GM12878 (cell line): ENCODE results near the gene CSNK1G1. TPM values are rescaled to one million over a fixed set of nuclear protein-coding genes. Genes with fewer than 3 reads are reported as not detected.

Experiments used
- EP300 ChIP-seq, 2 experiments: fragments of 150-350 bp in 1 of 2; IDR thresholded peaks; 2 replicates each; pipeline ENCODE4 v1.6.1; 2011 to 2012; ENCODE audit warnings: low read depth in 2 of 2, low read length in 2 of 2, borderline replicate concordance in 1 of 2, improper control_type of control experiment in 1 of 2, inconsistent platforms in 1 of 2; ENCODE audit not compliant: control insufficient read depth in 1 of 2
- MYC ChIP-seq: IDR thresholded peaks from 2 replicates; pipeline ENCODE4 v1.6.1; 2011; ENCODE audit warnings: mild to moderate bottlenecking, low read length, moderate library complexity, inconsistent platforms; ENCODE audit not compliant: insufficient read depth, insufficient replicate concordance, insufficient read length, severe bottlenecking
- polyA plus RNA-seq, 11 experiments: library from polyadenylated mRNA; depleted of rRNA in 4 of 11; unstranded in 6 of 11; stranded (reverse) in 5 of 11; fragments of >200 nt; fragmentation: Nextera tagmentation in 4 of 11; fragmentation: Illumina TruSeq in 1 of 11; extraction: Ambion mirVana in 4 of 11; extraction: Trizol in 1 of 11; gene quantifications; 1 replicate in 1 of 11; 2 replicates in 10 of 11; pipeline versions ENCODE4 v1.2.1 to v1.2.3, GENCODE V29; 2011 to 2016; ENCODE audit warnings: inconsistent platforms in 2 of 11, missing spikeins in 2 of 11, low read depth in 1 of 11
- total RNA-seq, 4 experiments: library from RNA; depleted of rRNA in 3 of 4; stranded (reverse); fragments of >200 nt in 3 of 4; fragmentation: Illumina TruSeq in 1 of 4; extraction: Trizol in 1 of 4; gene quantifications; 2 replicates each; pipeline versions ENCODE4 v1.2.1 to v1.2.3, GENCODE V29; 2013 to 2021
- TF ChIP-seq, protein P1 (sequence below): fragments of 450-650 bp; IDR thresholded peaks from 2 replicates; pipeline ENCODE4 v1.6.1; 2017; ENCODE audit warnings: mild to moderate bottlenecking
- TF ChIP-seq, protein P2 (sequence below): fragments of 450-650 bp; formaldehyde crosslinking; IDR thresholded peaks from 2 replicates; pipeline ENCODE4 v1.4.0; 2020; ENCODE audit warnings: mild to moderate bottlenecking, moderate library complexity

Gene CSNK1G1
- total and polyA plus RNA-seq, 10 of the 15 experiments (the other 5 are each of a cell fraction or from before 2014, with no cell fraction given), result 6.1 to 23.4 (median 15.3) TPM

DNA sequence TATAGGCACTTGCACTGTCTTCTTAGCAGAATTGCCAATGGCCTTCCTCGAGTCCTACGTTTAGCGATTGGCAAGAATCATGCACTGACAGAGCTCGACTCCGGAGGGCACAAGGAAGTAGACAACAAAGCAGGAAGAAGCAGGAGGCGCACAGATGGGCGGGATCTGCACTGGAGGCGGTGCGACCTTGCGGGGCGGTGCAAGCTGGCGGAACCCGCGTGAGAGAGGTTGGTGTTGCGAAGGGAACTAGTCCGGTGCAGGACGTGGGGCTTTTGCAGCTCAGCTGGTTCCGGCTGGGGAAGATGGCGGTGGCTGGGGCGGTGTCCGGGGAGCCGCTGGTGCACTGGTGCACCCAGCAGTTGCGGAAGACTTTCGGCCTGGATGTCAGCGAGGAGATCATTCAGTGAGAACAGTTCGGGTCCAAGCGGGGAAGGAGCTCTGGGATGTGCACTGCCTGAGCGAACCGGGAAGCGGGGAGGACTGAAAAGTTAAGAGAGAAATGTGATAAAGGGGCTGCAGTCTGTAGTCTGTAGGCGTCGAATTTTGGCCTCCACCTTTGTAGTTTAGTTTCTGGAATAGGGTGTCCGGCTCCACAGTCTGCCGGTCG is 31.7 kb upstream of the CSNK1G1 start, which contains the start of gene TRIP4 (continued):
- TF ChIP-seq MYC, result peak; percentile 84
- 0 out of 4 replicates have a peak, but pooled peaks of 1 of the 2 experiments have one; percentile 11 for TF ChIP-seq EP300 (IDR thresholded peaks at IDR 0.05; ENCODE audit: borderline replicate concordance in 1 of 2, control insufficient read depth in 1 of 2, low read depth in 2 of 2, low read length in 2 of 2)
- TF ChIP-seq, protein P1, sequence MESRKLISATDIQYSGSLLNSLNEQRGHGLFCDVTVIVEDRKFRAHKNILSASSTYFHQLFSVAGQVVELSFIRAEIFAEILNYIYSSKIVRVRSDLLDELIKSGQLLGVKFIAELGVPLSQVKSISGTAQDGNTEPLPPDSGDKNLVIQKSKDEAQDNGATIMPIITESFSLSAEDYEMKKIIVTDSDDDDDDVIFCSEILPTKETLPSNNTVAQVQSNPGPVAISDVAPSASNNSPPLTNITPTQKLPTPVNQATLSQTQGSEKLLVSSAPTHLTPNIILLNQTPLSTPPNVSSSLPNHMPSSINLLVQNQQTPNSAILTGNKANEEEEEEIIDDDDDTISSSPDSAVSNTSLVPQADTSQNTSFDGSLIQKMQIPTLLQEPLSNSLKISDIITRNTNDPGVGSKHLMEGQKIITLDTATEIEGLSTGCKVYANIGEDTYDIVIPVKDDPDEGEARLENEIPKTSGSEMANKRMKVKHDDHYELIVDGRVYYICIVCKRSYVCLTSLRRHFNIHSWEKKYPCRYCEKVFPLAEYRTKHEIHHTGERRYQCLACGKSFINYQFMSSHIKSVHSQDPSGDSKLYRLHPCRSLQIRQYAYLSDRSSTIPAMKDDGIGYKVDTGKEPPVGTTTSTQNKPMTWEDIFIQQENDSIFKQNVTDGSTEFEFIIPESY, result peak; percentile 65; the same call in 1 of the 2 replicates
- TF ChIP-seq, protein P2, sequence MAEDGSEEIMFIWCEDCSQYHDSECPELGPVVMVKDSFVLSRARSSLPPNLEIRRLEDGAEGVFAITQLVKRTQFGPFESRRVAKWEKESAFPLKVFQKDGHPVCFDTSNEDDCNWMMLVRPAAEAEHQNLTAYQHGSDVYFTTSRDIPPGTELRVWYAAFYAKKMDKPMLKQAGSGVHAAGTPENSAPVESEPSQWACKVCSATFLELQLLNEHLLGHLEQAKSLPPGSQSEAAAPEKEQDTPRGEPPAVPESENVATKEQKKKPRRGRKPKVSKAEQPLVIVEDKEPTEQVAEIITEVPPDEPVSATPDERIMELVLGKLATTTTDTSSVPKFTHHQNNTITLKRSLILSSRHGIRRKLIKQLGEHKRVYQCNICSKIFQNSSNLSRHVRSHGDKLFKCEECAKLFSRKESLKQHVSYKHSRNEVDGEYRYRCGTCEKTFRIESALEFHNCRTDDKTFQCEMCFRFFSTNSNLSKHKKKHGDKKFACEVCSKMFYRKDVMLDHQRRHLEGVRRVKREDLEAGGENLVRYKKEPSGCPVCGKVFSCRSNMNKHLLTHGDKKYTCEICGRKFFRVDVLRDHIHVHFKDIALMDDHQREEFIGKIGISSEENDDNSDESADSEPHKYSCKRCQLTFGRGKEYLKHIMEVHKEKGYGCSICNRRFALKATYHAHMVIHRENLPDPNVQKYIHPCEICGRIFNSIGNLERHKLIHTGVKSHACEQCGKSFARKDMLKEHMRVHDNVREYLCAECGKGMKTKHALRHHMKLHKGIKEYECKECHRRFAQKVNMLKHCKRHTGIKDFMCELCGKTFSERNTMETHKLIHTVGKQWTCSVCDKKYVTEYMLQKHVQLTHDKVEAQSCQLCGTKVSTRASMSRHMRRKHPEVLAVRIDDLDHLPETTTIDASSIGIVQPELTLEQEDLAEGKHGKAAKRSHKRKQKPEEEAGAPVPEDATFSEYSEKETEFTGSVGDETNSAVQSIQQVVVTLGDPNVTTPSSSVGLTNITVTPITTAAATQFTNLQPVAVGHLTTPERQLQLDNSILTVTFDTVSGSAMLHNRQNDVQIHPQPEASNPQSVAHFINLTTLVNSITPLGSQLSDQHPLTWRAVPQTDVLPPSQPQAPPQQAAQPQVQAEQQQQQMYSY (CRISPR knock-in tag), result no peak
- TF ChIP-seq, all 136 proteins: peak for 96
